ENCODE measurements around the gene PPP2R2B.

PPP2R2B gene

DNA sequence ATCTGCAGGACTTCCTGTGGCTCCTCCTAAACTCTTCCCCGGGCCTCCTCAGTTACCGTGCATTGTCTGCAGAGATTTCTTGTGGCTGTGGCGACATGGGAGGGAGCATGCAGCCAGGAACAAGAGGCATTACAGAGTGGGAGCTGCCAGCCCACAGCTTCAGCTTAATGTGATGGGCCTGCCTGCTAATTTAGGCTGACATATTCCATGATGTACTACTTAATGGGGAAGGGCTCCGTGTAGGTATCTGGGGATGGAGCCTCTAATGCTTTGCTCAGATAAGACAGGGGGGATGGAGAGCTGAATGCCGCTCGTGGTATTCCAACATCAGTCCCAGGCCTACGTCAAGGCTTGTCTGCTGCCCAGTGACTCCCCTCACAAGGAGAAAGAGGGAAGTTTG is 225.0 kb downstream of the PPP2R2B start:
- DNase-seq (ENCODE audit: low read depth, low spot score): no peak

DNA sequence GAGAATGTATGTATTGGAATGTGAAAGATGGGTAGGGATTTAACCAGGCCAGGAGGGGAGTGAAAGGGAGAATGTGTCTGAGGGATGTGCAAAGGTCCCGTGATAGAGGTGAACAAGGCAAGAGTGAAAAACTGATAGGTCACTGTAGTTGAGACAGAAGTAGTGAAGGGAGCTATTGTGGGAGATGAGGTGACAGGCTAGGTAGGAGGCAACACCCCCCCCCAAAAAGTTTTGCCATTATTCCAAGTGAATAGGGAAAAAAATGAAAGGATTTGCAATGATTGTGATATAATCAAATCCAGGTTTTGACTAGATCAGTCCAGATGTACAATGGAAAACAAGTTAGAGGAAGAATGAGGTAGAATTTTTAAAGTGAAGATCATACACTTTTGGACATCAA is 226.0 kb downstream of the PPP2R2B start:
- no peak for DNase-seq (ENCODE audit: low read depth, low spot score)

DNA sequence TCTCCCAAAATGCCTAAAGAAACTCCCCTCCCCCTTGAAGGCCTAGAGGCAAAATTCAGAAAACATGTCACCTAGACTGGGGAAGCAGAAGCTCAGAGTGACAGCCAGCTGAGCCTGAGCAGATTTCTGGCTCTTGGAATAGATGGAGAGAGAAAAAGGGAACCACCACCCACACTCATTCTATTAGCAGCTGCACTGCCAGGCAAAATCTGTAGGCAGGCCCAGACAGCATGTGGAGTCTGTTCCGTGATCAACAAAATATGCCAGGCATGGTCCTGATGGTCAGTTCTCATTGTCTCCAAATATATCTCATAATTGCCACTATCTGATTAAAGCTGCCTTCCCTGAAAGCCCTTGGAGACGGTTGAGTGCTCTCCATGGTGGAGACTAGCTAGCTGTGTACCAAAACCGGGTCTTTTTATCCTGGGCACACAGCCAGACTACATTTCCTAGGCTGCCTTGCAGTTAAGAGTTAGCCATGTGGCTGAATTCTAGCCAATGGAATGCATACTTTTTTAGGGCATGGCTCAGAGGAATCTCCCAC is 230.8 kb downstream of the PPP2R2B start:
- DNase-seq (ENCODE audit: low read depth, low spot score): peak; percentile 74

DNA sequence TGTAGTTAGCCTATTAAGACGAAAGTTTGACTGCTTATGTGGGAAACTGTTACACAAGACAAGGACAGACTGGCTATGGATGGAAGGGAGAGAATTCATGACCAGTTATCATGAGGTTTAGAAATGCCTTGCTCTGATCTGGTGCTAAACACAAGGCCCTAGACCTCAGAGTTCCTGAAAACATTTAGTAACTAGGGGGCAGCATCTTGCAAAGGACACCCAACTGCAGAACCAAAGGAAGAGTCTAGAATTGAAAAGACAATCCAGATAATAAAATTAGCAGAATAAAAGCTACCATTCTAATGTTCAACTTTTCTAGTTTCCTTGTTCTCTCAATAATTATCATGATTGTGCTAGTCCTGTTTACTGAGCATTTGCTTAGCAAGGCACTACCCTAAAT is 232.1 kb downstream of the PPP2R2B start:
- DNase-seq (ENCODE audit: low read depth, low spot score): no peak

DNA sequence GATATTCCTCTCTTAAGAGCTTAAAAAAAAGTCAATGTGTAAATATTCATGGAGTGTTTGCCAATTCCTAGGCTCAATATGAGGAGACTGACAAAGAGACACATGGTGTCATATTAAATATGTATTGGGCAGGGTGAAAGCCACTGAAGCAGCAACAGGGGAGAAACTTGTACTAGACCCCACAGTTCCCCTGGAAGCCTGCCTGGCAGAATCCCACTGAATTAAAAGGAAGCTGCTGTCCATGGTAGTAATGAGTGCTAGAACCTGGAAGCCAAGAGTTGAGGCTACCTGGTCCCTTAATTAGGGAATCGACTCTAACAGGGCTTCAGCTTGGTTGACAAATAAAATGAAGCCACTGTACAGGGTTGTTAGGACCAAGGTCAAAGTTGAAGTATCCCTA is 233.2 kb downstream of the PPP2R2B start:
- peak; percentile 24 for DNase-seq (ENCODE audit: low read depth, low spot score)

DNA sequence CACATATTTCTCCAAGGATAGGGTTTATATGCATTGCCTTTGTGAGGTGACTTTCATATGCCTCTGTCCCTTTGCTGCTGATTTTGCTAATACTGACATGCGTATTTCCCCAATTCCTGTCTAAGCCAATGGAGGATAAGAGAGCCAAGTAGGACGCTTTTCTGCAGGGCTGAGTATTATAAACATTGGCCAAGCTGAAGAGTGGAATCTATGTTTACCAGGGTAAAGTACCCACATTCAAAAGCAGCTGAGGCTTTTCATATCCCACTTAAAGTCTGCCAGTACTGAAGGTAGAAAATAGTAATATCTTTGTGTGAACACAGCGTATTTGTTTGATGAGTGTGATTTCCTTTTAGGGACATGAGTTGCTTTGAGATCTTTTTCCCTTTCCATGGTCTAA is 233.7 kb downstream of the PPP2R2B start:
- DNase-seq (ENCODE audit: low read depth, low spot score): no peak

DNA sequence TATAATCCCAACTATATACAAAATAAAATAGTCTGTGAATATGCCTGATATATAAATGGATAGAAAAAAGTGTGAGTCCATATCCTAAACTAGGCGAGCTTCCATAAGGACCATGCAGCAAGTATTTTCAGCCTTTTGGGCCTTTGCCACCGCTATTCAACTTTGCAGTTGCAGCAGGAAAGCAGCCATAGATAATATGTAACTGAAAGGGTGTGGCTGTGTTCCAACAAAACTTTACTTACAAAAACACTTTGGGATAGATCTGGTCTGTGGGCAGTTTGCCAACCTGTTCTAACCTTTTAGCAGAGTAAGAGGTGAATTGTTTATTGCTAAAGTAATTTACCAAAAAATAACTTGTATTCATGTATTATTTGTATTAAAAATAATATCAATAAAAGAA is 234.8 kb downstream of the PPP2R2B start:
- no peak for DNase-seq (ENCODE audit: low read depth, low spot score)

DNA sequence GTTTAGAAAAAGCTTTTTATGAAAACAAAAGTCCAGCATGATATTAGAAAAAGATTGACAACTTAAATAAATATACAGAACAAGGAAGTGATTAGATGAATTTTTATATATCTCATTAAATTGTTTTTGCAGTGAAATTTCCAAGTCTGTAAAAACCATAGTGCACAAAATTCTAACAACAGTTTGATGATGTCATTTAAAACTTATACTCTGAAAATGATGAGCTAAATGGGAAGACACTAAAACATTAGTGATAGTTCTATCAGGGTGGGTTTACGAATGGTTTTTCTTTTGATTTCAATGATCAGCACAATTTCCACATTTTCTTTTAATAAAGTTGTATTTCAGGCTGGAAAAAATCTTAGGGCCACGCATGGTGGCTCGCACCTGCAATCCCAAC is 236.1 kb downstream of the PPP2R2B start:
- no peak for DNase-seq (ENCODE audit: low read depth, low spot score)

DNA sequence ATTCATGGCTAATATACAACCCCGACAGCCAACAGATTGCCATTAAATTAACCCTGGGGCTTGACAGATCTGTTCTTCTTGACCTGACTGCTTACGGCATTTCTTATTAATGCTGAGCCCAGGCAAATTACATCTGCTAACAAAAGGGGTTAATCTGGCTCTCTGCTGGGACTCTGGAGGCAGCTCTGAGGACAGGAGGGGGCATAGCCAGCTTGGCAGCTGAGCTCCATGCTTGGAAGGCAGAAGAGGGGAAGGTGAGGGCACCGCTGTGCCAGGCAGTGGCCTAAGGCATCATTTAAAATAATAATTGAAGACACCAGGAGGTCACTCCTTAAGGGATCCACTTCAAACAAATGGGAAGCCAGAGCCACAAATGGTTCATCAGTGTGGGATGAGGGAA is 236.6 kb downstream of the PPP2R2B start:
- no peak for DNase-seq (ENCODE audit: low read depth, low spot score)

DNA sequence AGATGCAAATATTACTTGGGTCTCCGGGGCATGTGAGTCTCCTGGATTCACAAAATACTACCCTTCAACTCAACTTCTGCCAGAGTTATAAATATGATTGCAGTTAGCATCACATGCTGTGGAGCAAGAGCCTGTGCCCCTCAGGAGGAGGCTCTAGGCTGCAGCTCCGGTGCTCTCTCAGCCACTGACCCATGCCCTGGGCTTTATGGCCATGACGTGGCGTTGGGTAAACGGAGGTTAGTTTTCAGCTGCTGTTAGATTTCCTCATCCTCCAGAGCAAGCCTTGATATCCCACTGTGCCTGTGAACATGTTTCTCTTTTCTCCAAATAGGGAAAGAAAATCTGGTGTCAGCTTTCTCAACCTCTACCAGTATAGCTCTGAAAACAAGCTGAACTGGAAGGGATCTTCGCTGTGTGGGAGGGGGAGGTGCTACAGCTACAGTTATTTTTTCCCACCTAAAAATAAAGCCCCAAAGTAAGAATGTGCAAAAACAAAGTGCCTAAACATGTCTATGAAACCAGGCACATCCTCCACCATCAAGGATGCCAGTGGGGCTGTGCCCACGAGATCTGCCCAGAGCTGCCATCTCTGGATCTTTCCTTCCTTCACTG is 238.2 kb downstream of the PPP2R2B start:
- no peak for DNase-seq (ENCODE audit: low read depth, low spot score)

DNA sequence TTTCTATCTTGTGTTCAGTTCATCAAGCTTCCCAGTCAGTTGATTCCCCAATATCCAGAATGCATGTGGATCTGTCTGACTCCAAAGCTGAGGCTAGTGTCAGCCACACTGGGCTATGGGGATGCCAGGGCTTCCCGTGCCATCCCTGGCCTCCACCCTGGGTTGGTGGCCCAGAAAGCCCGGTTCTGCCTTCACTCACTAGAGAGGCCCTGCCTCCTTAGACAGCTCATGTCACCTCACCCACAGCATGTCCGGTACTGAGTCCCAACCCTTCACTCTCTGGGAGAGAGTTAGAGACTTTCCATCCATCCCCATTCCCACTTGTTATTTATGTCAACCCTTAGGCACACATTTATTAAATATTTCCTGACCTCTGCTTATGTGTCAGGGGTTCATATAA is 243.1 kb downstream of the PPP2R2B start:
- no peak for DNase-seq (ENCODE audit: low read depth, low spot score)

DNA sequence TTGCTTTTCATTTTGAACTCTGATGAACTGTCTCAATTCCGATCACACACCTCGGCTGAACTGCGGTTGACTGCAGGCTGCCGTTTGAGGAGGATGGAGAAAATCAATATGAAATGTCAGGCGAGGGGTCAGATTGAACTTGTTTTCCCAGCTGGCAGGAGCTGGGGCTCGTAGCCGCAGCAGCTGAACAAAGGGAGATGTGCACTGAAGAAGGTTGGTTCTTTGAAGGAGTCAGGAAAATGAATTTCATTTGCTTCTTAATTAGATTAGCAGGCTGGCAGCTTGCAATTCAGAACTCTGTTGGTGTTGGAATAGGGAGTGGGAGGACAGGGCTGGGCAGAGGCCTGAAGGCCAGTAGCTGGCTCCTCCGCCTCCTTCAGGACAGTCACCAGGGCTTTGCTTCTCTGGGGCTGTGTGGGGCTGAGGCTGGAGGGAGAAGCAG is 245.2 kb downstream of the PPP2R2B start:
- no peak for DNase-seq (ENCODE audit: low read depth, low spot score)

DNA sequence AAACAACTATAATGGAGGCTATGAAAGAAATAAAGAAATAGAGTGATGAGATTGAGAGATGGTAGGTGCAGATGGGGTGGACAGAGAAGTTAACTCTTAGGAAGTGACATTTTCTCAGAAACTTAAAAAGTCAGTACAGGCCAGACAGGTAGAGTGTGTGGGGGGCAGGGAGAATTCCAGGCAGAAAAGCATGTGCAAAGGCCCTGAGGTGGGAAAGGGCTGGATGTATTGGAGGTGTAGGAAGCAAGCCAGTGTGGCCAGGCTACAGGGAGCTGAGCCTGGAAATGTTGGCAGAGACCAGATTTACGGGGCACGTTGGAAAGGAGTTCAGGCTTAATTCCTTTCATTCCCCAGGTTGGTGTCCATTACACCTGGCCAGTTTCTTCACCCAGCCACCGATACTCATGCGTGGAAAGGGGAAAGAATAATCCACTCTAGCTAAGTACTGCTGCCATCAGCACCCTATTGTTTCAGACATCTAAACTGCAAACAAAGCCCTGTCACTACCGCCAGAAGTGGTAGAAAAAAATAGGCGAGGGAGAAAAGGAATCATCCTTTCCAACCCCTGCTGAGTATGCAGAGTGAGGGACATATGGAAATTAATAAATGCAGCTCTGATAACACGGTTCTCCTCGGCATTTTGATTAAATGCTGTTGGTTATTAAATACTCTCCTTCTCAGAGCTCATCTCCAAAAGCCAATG is 245.8 kb downstream of the PPP2R2B start:
- DNase-seq (ENCODE audit: low read depth, low spot score): no peak

DNA sequence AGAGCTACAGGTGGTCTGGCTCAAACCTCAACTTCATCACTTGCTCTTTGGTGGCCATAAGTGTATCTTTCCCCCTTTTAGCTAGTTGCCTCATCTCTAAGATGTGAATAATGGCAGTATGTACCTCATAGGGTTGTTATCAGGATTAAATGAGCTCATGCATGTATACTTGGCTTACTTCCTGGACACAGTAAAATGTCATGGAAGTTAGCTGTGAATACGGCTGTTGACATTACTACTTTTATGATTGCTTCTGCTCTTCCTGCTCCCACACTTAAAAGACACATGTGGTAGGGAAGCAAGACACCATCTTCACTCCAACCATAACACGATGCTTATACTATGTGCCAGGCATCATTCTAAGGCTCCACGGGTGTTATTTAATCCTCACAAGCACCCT is 248.1 kb downstream of the PPP2R2B start:
- no peak for DNase-seq (ENCODE audit: low read depth, low spot score)

DNA sequence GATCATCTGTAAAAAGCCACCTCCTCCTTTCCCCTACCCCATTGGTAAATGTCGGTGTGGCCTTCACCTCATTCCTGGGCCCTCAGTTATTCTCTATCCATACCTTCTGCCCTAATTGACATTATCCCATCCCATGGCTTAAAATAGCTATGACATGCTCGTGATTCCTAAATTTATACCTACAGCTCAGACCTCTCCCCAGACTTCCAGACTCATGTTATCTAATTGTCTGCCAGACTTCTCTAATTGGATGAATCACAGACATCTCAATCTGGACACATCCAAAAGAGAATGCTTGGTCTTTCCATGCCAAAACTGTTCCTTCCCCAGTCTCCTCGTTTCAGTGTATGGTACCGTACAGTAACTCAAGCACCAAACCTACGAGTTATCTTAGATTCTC is 249.6 kb downstream of the PPP2R2B start:
- no peak for DNase-seq (ENCODE audit: low read depth, low spot score)

DNA sequence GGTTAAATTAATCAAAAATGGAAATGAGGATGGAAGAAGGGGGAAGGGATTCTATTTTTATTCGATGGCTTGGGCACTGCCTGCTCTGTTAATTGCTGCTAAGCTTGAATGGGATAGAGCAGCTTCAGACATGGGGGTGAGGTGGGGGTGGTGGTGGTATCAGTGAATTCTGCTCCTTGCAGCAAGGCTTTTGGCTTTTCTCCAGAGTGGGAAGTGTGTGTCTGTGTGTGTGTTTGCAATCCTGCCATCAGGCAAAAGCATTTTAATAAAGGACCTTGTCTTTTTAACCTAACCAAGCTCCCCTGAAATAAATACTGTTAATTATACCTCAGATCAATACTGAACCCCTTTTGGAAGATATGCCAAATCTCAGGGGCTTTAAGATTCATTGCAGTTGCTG is 251.6 kb downstream of the PPP2R2B start:
- no peak for DNase-seq (ENCODE audit: low read depth, low spot score)

DNA sequence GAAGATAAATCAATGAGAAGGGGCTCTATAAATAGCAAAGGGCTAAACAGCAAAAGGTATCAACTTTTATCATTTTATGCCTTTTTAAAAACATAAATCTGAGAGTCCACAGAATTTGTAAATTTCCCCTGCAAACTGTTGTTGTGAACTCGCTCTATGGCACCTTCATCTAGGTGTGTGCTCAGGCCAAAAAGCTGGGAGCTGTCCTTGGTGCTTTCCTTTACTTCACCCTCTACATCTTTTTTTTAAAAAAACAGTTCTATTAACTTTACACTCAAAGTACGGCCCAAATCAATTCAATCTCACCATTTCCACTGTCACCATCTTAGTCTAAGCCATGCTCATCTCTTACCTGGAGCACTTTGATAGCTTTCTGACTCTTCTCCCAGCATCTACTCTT is 254.4 kb downstream of the PPP2R2B start:
- peak; percentile 36 for DNase-seq (ENCODE audit: low read depth, low spot score)

DNA sequence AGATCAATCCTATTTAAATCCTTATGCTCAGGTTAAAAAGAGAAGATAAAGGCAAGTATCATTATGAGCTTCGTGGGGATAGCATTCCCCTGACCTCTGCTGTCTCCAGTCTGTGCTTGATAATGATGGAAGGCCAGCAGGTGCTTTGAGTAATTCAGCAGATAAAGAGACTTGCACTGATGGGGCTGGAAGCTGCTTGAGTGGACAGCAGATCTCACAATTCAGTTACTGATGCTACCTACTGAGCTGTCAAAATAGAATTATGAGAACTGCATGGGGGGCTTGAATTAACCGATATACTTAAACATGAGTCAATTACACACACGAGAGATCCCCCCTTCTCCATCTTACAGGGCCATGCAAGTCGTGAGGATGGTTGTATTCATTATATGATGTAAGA is 254.9 kb downstream of the PPP2R2B start:
- no peak for DNase-seq (ENCODE audit: low read depth, low spot score)

DNA sequence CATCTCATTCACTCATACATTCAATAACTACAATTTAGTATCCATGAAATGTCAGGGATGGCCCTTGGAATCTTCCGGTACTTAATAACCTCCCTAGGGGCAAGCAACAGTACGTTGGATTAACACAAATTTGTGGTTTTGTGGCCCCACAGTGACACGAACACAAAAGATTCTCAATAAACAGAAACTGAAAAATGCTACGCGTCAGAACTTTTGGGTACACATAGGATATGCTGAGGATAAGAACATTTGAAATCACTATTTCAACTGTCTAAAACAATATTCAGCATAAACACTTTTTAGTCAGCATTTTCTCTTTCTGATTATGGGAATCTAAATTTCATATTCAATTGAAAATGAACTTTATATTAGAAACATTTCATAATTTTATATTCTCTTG is 255.5 kb downstream of the PPP2R2B start:
- no peak for DNase-seq (ENCODE audit: low read depth, low spot score)

DNA sequence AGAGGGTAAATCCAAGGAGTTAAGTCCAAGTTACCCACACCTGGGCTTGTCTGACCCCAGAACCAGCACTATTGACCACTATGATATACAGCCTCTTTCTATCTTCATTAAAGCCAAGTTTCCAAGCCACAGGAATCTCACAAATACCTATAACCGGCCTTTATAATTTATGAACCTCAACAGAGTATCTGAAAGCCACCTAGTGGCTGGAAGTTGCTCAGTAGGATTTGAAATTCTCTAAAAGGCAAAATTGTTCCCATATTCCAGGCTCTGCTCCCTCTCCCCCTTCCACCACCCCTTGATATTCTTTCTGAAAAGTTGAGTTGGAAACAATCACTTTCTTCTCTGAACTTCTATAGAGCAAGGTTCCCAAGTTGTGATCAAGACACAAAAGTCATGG is 256.2 kb downstream of the PPP2R2B start:
- peak; percentile 14 for DNase-seq (ENCODE audit: low read depth, low spot score)

DNA sequence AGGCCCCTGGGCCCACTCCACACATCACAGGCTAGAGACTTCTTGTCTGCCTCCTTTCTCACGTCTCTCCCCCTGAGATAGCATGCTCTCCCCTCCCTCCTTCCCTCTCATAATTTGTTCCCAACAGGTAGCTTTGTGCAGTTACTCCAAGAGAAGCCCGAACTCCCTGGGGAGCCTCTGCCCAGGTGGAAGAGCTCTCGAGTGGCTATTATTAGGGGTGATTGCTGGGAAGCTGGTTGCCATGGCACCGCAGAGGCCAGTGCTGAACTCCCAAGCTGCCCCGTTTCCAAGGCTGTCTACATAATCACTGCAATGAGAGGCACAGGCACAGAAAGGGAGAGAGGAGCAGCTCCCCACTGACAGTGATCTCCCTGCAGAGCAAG is 257.9 kb downstream of the PPP2R2B start:
- peak; percentile 8 for DNase-seq (ENCODE audit: low read depth, low spot score)

DNA sequence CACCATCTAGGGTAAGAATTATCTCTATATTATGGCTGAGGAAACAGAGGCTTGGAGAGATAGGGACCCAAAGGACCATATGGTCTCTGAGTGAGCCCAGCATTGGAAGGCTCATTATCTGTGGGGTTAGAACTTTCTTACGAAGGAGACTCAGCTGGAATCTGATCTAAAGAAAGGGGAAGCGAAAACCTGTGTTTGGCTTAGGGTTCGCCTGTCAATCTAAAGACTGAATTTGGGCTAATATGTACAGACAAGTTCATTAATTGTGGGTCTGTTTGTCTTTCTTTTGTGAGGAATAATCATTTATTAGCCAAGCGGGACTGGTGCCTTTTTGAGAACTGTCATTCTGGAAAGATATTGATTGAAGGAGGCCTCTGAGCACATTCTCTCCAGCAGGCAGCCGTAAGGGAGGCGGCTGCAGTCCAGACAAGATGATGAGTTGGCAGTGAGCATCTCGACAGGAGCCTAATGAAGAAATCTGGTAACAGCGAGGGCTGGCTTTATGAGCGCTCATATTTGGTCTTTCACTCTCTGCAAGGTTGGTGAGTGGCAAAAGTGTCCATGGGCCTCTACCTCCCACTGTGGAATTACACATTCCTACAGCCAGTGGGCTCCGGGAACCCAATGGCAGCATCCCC is 258.4 kb downstream of the PPP2R2B start:
- DNase-seq (ENCODE audit: low read depth, low spot score): no peak

DNA sequence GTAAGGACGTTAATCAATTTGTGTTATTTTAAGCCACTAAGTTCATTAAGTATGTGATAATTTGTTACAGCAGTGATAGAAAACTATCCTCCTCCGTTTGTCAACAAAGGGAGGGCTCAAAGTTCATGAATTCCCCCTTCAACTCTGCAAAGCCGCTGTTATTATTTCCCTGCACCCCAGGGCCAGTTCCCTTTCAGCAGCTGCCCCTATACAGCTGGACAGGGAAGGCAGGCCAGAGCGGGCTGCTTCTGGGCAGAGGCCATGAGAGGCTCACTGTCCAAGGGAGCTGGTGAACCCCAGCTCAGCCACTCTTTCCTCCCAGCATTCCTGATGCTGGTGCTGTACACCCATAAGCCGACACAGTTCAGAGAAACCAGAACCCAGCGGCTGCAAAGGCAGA is 260.1 kb downstream of the PPP2R2B start:
- no peak for DNase-seq (ENCODE audit: low read depth, low spot score)

Measured in astrocyte of the hippocampus (primary cell).